Activated T-cell treated with anti-CD3 and anti-CD28 coated beads, Interleukin-2, amount 50 U/mL, for 48 hours (primary cell): ENCODE measurements around the gene ETV6.

Source experiments
- DNase-seq, 2 experiments: peaks; one replicate each; pipeline ENCODE4 v3.0.0-alpha.2; 2020

Gene ETV6

GRCh38 chr12:11648514-11649412, 711 bp upstream of the ETV6 start:
- DNase-seq: peak; percentile 76 to 79

- peak; percentile 38 to 40 for DNase-seq
Observed at GRCh38 chr12:11650286-11651281, 1.1 kb downstream of the ETV6 start.

GRCh38 chr12:11651381-11651780, 1.9 kb downstream of the ETV6 start:
- no peak for DNase-seq

DNA sequence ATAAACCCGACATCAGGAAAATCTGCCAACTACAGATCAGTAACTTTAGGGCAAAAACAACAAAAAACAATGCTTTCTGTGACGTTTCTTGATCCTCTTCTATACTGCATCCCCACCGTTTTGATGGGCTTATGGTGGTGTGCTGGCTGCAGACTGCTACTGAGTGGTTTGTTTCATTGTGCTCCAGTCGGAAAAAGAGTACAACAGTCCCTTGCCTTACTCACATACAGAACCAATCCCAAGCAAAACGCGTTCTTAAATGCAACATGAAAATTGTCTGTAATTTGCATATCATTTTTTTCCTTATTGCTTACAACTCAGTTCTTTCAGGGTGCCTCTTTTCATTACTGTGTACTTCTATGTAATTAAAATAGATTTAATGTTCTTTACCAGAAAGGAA, 2.3 kb downstream of the ETV6 start:
- DNase-seq: no peak

- DNase-seq: peak; percentile 49 to 56
Observed at GRCh38 chr12:11652351-11653040, 3.0 kb downstream of the ETV6 start.

DNA sequence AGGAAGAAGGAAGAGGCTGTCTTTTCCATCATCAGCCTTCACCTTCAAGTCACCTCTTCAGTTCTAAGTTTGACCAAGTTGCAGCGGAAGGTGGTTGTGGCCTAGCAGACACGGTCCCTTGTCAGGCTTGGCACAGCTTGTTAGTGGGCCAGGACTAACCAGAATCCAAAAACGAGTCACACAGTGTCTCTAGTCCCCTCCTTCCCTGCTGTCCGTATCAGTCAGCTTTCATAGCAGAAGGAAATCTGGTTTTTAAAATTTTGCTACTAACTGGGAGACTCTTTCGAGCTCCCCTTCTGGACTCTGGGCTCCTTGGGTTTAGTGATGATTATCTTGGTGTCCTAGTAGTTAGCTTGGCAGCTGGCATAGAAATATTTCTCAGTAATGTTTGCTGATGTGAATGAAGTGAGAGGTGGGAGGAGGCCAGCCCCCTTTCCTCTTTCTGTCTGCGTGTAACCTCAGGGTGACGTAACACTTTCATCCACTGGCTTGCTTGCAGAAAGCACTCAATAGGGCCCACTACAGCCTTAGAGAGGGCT, 3.8 kb downstream of the ETV6 start:
- DNase-seq: peak; percentile 73 to 76

GRCh38 chr12:11654338-11654737, 4.9 kb downstream of the ETV6 start:
- no peak for DNase-seq

GRCh38 chr12:11654802-11655201, 5.3 kb downstream of the ETV6 start:
- no peak for DNase-seq

GRCh38 chr12:11655842-11656241, 6.4 kb downstream of the ETV6 start:
- DNase-seq: no peak

DNA sequence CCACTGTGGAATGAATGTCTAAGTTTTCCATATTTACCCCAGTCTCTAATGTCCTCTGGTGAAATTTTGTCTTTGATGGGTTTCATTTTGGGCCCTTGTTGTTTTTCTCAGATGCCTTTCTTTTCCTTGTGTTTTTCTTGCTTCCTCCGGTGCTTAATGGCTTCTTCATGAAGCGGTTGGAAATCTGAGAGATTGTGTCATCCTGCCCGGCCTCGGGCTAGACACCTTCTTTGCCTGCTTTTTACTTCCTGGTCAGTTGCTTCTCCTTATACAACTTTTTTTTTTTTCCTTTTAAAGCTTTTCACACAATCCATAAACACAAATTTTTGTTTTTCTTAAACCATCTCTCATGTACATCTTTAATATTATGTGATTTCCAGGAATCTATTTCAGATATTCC, 7.1 kb downstream of the ETV6 start:
- DNase-seq: no peak

GRCh38 chr12:11657511-11657910, 8.0 kb downstream of the ETV6 start:
- DNase-seq: no peak

DNA sequence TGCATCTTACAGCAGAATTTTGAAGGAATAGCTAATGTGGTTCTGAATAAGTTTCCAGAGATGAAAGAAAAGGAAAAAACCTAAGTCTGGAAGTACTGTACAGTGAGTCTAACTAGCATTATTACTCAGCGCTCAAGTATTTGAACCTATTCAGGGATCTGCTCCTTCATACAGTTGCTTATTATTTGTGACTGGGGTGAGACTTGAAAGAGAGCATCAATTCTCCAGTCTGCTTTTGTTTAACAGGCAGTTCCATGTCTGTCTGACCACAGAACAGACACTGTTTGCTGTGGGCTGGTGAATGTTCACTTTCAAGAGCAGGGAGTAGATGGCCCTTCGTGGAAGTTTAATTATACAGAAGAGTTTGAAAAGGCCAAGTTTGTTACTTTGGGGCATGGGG, 9.3 kb downstream of the ETV6 start:
- DNase-seq: no peak

- DNase-seq: no peak
Observed at GRCh38 chr12:11660624-11661023, 11.2 kb downstream of the ETV6 start.

DNA sequence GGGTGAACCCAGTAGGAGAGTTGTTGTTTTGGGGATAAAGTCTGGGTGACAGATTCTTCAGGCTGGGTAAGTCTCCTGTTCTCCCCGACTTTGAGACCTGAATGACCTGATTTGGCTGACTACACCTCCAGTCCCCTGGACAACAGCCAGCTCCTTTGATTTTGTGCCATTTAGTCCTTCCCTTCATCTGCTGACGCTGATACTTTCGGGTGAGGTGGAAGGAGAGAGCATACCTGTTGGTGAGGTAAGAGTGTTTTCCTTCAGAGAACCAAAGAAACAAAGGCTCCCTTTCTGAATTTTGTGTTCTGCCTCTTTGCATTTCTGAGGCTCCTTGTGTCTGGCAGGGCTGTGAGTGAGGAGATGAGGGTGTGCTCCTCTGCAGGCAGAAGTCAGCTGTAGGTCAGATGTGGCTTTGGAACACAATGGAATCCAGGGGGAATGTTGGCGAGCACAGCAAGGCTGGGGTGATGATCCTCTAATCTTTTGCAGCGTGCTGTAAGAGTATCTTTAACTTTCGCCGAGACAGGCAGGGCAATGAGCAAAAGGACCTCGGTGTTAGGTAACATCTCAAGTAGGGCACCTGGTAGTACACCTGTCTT, 12.1 kb downstream of the ETV6 start:
- DNase-seq: no peak

GRCh38 chr12:11662369-11662768, 12.9 kb downstream of the ETV6 start:
- no peak for DNase-seq

DNA sequence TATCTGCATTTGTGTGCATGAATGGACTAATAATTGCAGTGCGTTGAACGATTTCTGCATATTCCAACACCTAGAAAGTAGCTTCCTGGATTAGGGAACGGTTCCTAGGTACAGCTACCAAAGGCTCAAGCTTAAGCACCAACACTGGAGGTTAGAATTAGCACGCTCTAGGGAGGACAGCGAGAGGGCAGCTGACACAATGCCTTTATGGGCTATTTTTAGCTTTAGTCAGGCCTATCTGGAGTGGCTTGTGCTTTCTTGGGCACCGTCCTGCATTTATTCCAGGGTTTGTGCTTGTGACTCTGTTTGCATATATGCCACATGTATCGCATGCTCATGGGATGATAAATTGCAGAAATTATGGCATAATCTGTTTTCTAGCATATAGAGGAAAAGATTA, 13.7 kb downstream of the ETV6 start:
- DNase-seq: no peak

- DNase-seq: no peak
Observed at GRCh38 chr12:11664101-11664500, 14.6 kb downstream of the ETV6 start.

GRCh38 chr12:11666131-11667050, 16.9 kb downstream of the ETV6 start:
- no peak for DNase-seq

DNA sequence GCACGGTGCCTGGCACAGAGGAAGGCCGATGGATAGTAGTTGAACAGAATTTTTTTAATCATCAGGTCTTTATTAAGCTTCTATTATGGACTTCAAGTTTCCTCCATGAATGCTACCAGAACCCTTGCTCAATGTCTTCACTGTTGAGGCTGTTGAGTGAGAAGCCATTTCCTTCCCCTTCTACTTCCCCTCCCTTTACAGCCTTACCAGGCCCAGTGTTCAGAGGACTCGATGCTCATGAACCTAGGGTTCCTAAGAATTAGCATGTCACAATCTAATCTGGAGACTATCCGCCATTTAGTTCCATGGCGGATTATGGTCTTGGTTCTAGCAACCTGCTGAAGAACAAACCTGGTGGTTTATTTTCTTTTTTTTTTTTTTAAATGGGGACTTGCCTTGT, 17.7 kb downstream of the ETV6 start:
- DNase-seq: no peak

GRCh38 chr12:11668611-11669010, 19.1 kb downstream of the ETV6 start:
- no peak for DNase-seq

DNA sequence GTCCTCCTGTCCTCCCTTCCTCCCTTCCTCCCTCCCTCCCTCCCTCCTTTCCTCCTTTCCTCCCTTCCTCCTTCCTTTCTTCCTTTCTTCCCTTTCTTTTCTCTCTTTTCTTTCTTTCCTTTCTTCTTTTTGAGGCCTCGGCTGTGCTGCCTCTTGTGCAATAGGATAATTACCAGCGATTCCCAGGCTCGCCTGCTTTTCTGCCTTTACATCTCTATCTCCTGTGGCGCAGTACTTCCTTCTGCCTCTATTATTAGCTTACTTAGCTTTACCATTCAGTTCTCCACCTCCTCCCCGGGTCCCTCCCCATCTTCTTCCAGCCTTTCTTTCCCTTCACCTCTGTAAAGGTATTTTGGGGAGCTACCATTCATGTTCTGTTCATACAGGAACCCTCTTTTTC, 19.9 kb downstream of the ETV6 start:
- no peak for DNase-seq
